ENCODE results near the gene KCTD14. TPM values are rescaled to one million over a fixed set of nuclear protein-coding genes. Genes with fewer than 3 reads are reported as not detected.
"Not testable (repeated sequence)": the region's sequence is repeated elsewhere in the genome, so short reads cannot be mapped to it uniquely, and the experiment has no call there.

Gene KCTD14
- total RNA-seq: under 0.01 and 0.26 TPM in 2 replicates

- DNase-seq (ENCODE audit: low read depth in 2 of 2): peak in 1 of 2 donors; percentile 18
Measured at GRCh38 chr11:78022397-78023396, at the start of gene KCTD14. Gene KCTD14, minus strand, starts transcription at chr11:78023276. Its CDS starts 27 bp downstream, at chr11:78023249.

GRCh38 chr11:78072455-78072854 lies 49.4 kb upstream of the KCTD14 start:
- DNase-seq (ENCODE audit: low read depth in 2 of 2): no peak

GRCh38 chr11:78071717-78072116 lies 48.6 kb upstream of the KCTD14 start:
- no peak for DNase-seq (ENCODE audit: low read depth in 2 of 2)

GRCh38 chr11:78070621-78071020 lies 47.5 kb upstream of the KCTD14 start:
- no peak for DNase-seq (ENCODE audit: low read depth in 2 of 2)

GRCh38 chr11:78069465-78069864 lies 46.4 kb upstream of the KCTD14 start:
- DNase-seq (ENCODE audit: low read depth in 2 of 2): peak in 1 of 2 donors; percentile 31

GRCh38 chr11:78067704-78068103 lies 44.6 kb upstream of the KCTD14 start:
- no peak for DNase-seq (ENCODE audit: low read depth in 2 of 2)

- no peak for DNase-seq (ENCODE audit: low read depth in 2 of 2)
Measured at GRCh38 chr11:78066471-78066870, 43.4 kb upstream of the KCTD14 start.

GRCh38 chr11:78065203-78065602 lies 42.1 kb upstream of the KCTD14 start:
- DNase-seq (ENCODE audit: low read depth in 2 of 2): no peak

- no peak for DNase-seq (ENCODE audit: low read depth in 2 of 2)
Measured at GRCh38 chr11:78063440-78064181, 40.5 kb upstream of the KCTD14 start, which contains the start of gene THRSP. Gene THRSP, plus strand, starts transcription at chr11:78063861. Its CDS starts 21 bp downstream, at chr11:78063882.

GRCh38 chr11:78062671-78063070 lies 39.6 kb upstream of the KCTD14 start:
- DNase-seq (ENCODE audit: low read depth in 2 of 2): no peak

GRCh38 chr11:78061921-78062311 lies 38.8 kb upstream of the KCTD14 start:
- DNase-seq (ENCODE audit: low read depth in 2 of 2): no peak

- no peak for DNase-seq (ENCODE audit: low read depth in 2 of 2)
Measured at GRCh38 chr11:78061088-78061920, 38.2 kb upstream of the KCTD14 start.

GRCh38 chr11:78060533-78060932 lies 37.5 kb upstream of the KCTD14 start:
- no peak for DNase-seq (ENCODE audit: low read depth in 2 of 2)

GRCh38 chr11:78059749-78060328 lies 36.8 kb upstream of the KCTD14 start:
- not testable (repeated sequence) for DNase-seq (ENCODE audit: low read depth in 2 of 2)

- no peak for DNase-seq (ENCODE audit: low read depth in 2 of 2)
Measured at GRCh38 chr11:78057462-78058055, 34.5 kb upstream of the KCTD14 start.

- no peak for DNase-seq (ENCODE audit: low read depth in 2 of 2)
Measured at GRCh38 chr11:78056093-78056492, 33.0 kb upstream of the KCTD14 start.

GRCh38 chr11:78054971-78055370 lies 31.9 kb upstream of the KCTD14 start:
- DNase-seq (ENCODE audit: low read depth in 2 of 2): no peak

- DNase-seq (ENCODE audit: low read depth in 2 of 2): no peak
Measured at GRCh38 chr11:78050964-78051831, 28.1 kb upstream of the KCTD14 start.

GRCh38 chr11:78049348-78049747 lies 26.3 kb upstream of the KCTD14 start:
- no peak for DNase-seq (ENCODE audit: low read depth in 2 of 2)

GRCh38 chr11:78048561-78048960 lies 25.5 kb upstream of the KCTD14 start:
- no peak for DNase-seq (ENCODE audit: low read depth in 2 of 2)

Data from dermis microvascular lymphatic vessel endothelial cell (primary cell).